SK-N-SH treated with all-trans-retinoic acid at 6 μM for 48 hours (cell line): ENCODE data around the gene MTMR3.
"Not testable (repeated sequence)": the region's sequence is repeated elsewhere in the genome, so short reads cannot be mapped to it uniquely, and the experiment has no call there.

Experiments
- ATAC-seq: fragments of 200-7000 bp; cut with Tn5 transposase; 3 replicates; pipeline ENCODE4 v1.9.1; 2020; ENCODE audit warnings: mild to moderate bottlenecking, moderate library complexity
- ARNTL ChIP-seq: fragments of 450-650 bp; formaldehyde crosslinking; IDR thresholded peaks from 2 replicates; pipeline ENCODE4 v1.5.0; 2020; ENCODE audit warnings: low read depth, mild to moderate bottlenecking, moderate library complexity, borderline replicate concordance
- BACH2 ChIP-seq: fragments of 250-450 bp; sonication (Bioruptor Pico); IDR thresholded peaks from 2 replicates; pipeline ENCODE4 v1.9.0; 2021; ENCODE audit warnings: mild to moderate bottlenecking, borderline replicate concordance
- CREB5 ChIP-seq: fragments of 250-450 bp; sonication (Bioruptor Pico); IDR thresholded peaks from 2 replicates; pipeline ENCODE4 v1.5.1; 2020; ENCODE audit warnings: low read depth, mild to moderate bottlenecking, moderate library complexity
- CSDC2 ChIP-seq: fragments of 250-450 bp; sonication (Bioruptor Pico); IDR thresholded peaks from 2 replicates; pipeline ENCODE4 v1.5.0; 2020; ENCODE audit warnings: mild to moderate bottlenecking, moderate library complexity
- ESRRG ChIP-seq: fragments of 250-450 bp; sonication (Bioruptor Pico); IDR thresholded peaks from 2 replicates; pipeline ENCODE4 v1.6.1; 2021; ENCODE audit warnings: mild to moderate bottlenecking
- GLIS3 ChIP-seq: fragments of 250-450 bp; sonication (Bioruptor Pico); IDR thresholded peaks from 2 replicates; pipeline ENCODE4 v1.5.0; 2020; ENCODE audit warnings: mild to moderate bottlenecking, moderate library complexity
- ISL1 ChIP-seq: fragments of 250-450 bp; sonication (Bioruptor Pico); IDR thresholded peaks from 2 replicates; pipeline ENCODE4 v2.1.2; 2022; ENCODE audit warnings: mild to moderate bottlenecking, moderate library complexity
- OSR1 ChIP-seq: fragments of 250-450 bp; sonication (Bioruptor Pico); IDR thresholded peaks from 2 replicates; pipeline ENCODE4 v1.8.0; 2022; ENCODE audit warnings: moderate library complexity, mild to moderate bottlenecking, inconsistent platforms
- PATZ1 ChIP-seq: fragments of 250-450 bp; sonication (Bioruptor Pico); IDR thresholded peaks from 2 replicates; pipeline ENCODE4 v1.8.0; 2020; ENCODE audit warnings: mild to moderate bottlenecking, moderate library complexity, borderline replicate concordance
- POU6F1 ChIP-seq: fragments of 250-450 bp; sonication (Bioruptor Pico); IDR thresholded peaks from 2 replicates; pipeline ENCODE4 v1.8.0; 2021; ENCODE audit warnings: low read depth, mild to moderate bottlenecking, moderate library complexity, borderline replicate concordance
- PPARA ChIP-seq: fragments of 250-450 bp; sonication (Bioruptor Pico); IDR thresholded peaks from 2 replicates; pipeline ENCODE4 v1.5.0; 2020; ENCODE audit warnings: mild to moderate bottlenecking, borderline replicate concordance
- RARB ChIP-seq: fragments of 250-450 bp; sonication (Bioruptor Pico); IDR thresholded peaks from 2 replicates; pipeline ENCODE4 v1.8.0; 2021; ENCODE audit warnings: mild to moderate bottlenecking, moderate library complexity
- SNAI2 ChIP-seq: fragments of 250-450 bp; sonication (Bioruptor Pico); IDR thresholded peaks from 2 replicates; pipeline ENCODE4 v1.5.0; 2020; ENCODE audit warnings: mild to moderate bottlenecking, moderate library complexity
- TCF4 ChIP-seq: fragments of 250-450 bp; sonication (Bioruptor Pico); IDR thresholded peaks from 2 replicates; pipeline ENCODE4 v1.8.0; 2021; ENCODE audit warnings: mild to moderate bottlenecking, moderate library complexity, borderline replicate concordance
- TOX ChIP-seq: fragments of 250-450 bp; sonication (Bioruptor Pico); IDR thresholded peaks from 2 replicates; pipeline ENCODE4 v1.8.0; 2021; ENCODE audit warnings: mild to moderate bottlenecking, moderate library complexity, borderline replicate concordance
- ZC3H10 ChIP-seq: fragments of 250-450 bp; sonication (Bioruptor Pico); IDR thresholded peaks from 2 replicates; pipeline ENCODE4 v1.5.1; 2021; ENCODE audit warnings: mild to moderate bottlenecking, moderate library complexity
- ZNF70 ChIP-seq: fragments of 450-650 bp; formaldehyde crosslinking; IDR thresholded peaks from 2 replicates; pipeline ENCODE4 v1.5.0; 2020; ENCODE audit warnings: mild to moderate bottlenecking, moderate library complexity
- ZNF8 ChIP-seq: fragments of 450-650 bp; formaldehyde crosslinking; IDR thresholded peaks from 2 replicates; pipeline ENCODE4 v1.5.0; 2020; ENCODE audit warnings: mild to moderate bottlenecking, moderate library complexity
- TF ChIP-seq, protein P1 (sequence below): fragments of 250-450 bp; sonication (Bioruptor Pico); IDR thresholded peaks from 2 replicates; pipeline ENCODE4 v1.5.1; 2021; ENCODE audit warnings: mild to moderate bottlenecking, moderate library complexity
- TF ChIP-seq, protein P2 (sequence below): fragments of 250-450 bp; sonication (Bioruptor Pico); IDR thresholded peaks from 2 replicates; pipeline ENCODE4 v1.5.0; 2020; ENCODE audit warnings: mild to moderate bottlenecking, moderate library complexity

The MTMR3 gene

DNA sequence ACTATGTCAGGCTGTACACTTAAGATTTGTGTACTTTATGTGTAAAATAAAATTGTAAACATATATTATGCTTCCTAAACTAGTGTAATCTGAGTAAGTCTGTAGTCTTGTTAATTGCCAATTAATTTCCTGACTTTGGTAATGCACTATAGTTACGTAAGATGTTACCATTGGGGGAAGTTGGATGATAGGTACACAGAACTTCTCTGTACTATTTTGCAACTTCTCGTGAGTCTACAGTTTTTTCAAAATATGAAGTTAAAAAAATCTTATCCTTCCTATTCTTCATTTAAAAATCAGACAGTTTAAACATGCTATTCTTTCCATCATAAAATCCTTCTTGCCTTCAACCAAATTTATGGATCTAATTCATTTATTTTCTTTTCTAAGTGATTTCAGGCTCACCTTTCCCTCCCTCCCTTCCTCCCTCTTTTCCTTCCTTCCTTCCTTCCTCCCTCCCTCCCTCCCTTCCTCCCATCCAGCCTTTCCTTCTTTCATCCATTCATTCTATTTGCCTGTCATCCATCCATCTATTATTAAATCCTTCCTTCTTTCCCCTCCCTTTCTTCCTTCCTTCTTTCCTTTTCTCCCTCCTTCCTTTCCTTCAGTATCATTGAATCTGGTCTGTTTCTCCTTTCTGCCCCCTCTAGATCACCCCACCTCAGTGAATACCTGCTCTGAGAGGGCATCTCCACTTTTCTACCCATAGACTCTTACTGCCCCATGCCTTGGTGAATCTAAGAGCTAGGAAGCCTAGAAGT, 22.8 kb upstream of the MTMR3 start:
- ATAC-seq, result no peak
- TF ChIP-seq TOX (CRISPR knock-in tag) (no peak), TCF4 (CRISPR knock-in tag) (no peak), BACH2 (CRISPR knock-in tag) (no peak), PPARA (CRISPR knock-in tag) (no peak)
- TF ChIP-seq, protein P1, sequence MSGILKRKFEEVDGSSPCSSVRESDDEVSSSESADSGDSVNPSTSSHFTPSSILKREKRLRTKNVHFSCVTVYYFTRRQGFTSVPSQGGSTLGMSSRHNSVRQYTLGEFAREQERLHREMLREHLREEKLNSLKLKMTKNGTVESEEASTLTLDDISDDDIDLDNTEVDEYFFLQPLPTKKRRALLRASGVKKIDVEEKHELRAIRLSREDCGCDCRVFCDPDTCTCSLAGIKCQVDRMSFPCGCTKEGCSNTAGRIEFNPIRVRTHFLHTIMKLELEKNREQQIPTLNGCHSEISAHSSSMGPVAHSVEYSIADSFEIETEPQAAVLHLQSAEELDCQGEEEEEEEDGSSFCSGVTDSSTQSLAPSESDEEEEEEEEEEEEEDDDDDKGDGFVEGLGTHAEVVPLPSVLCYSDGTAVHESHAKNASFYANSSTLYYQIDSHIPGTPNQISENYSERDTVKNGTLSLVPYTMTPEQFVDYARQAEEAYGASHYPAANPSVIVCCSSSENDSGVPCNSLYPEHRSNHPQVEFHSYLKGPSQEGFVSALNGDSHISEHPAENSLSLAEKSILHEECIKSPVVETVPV, result no peak

DNA sequence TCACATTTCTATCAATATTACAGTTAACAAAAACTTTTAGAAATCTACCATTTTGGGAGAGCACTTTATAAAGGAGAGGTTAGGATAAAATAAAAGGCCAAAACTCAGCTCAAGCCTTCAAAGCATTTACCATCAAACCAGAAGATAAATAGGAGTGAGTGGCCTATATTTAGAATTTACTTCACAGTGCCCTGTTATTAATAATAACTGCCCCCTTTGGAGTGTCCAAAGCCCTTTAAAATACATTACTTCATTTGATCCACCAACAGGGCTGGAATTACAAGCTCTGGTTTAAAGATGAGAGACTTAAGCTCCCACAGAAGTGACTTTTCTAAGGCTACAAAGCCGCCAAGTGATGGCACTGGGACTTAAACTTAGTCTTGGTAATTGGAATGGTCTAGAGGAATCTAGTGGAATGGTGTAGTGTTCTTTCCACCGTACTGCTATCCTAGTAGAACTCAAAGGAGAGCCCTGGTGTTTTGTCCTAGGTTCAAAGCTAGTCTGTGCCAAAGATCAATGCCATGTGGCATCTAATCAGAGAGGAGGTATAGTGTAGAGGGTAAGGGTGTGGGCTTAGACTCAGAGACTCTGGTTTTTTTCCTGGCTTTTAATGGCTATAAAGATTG, 21.2 kb upstream of the MTMR3 start:
- ATAC-seq, result no peak
- TF ChIP-seq GLIS3 (no peak), OSR1 (CRISPR knock-in tag) (no peak), PATZ1 (CRISPR knock-in tag) (no peak), ARNTL (CRISPR knock-in tag) (no peak), RARB (no peak), ZNF70 (CRISPR knock-in tag) (no peak), ESRRG (no peak), TCF4 (CRISPR knock-in tag) (no peak), CREB5 (CRISPR knock-in tag) (no peak), POU6F1 (CRISPR knock-in tag) (no peak)
- TF ChIP-seq, protein P1, result no peak
- TF ChIP-seq, all 23 proteins: peak for 0

DNA sequence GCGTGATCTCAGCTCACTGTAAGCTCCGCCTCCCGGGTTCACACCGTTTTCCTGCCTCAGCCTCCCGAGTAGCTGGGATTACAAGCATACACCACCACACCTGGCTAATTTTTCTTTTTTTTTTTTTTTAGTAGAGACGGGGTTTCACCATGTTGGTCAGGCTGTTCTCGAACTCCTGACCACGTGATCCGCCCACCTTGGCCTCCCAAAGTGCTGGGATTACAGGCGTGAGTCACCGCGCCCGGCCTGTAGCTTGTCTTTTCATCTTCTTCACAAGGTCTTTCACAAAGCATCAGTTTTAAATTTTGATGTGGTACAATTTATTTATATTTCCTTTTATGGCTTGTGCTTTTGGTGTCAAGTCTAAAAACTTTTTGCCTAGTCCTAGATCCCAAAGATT, 17.4 kb upstream of the MTMR3 start:
- ATAC-seq, result not testable (repeated sequence)

DNA sequence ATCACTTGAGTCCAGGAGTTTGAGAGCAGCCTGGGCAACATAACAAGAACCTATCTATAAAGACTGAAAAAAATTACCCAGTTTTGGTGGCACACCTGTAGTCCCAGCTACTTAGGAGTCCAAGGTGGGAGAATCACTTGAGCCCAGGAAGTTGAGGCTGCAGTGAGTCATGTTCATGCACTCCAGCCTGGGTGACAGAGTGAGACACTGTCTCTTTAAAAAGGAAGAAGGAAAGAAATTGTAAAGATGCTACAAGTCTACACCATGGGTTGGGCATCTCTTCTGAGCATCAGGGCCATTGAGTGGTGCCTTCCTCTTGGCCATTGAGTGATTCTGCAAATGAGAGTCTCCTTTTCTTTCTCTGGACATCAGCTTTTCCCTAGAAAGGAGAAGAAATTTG, 15.7 kb upstream of the MTMR3 start:
- ATAC-seq, result no peak
- TF ChIP-seq SNAI2 (CRISPR knock-in tag) (no peak), ZC3H10 (CRISPR knock-in tag) (no peak), ISL1 (CRISPR knock-in tag) (no peak), ZNF70 (CRISPR knock-in tag) (no peak), PPARA (CRISPR knock-in tag) (no peak), POU6F1 (CRISPR knock-in tag) (no peak), OSR1 (CRISPR knock-in tag) (no peak), TCF4 (CRISPR knock-in tag) (no peak), ZNF8 (CRISPR knock-in tag) (no peak), RARB (no peak), BACH2 (CRISPR knock-in tag) (no peak), CSDC2 (CRISPR knock-in tag) (no peak), CREB5 (CRISPR knock-in tag) (no peak)
- TF ChIP-seq, protein P2, sequence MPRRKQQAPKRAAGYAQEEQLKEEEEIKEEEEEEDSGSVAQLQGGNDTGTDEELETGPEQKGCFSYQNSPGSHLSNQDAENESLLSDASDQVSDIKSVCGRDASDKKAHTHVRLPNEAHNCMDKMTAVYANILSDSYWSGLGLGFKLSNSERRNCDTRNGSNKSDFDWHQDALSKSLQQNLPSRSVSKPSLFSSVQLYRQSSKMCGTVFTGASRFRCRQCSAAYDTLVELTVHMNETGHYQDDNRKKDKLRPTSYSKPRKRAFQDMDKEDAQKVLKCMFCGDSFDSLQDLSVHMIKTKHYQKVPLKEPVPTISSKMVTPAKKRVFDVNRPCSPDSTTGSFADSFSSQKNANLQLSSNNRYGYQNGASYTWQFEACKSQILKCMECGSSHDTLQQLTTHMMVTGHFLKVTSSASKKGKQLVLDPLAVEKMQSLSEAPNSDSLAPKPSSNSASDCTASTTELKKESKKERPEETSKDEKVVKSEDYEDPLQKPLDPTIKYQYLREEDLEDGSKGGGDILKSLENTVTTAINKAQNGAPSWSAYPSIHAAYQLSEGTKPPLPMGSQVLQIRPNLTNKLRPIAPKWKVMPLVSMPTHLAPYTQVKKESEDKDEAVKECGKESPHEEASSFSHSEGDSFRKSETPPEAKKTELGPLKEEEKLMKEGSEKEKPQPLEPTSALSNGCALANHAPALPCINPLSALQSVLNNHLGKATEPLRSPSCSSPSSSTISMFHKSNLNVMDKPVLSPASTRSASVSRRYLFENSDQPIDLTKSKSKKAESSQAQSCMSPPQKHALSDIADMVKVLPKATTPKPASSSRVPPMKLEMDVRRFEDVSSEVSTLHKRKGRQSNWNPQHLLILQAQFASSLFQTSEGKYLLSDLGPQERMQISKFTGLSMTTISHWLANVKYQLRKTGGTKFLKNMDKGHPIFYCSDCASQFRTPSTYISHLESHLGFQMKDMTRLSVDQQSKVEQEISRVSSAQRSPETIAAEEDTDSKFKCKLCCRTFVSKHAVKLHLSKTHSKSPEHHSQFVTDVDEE (CRISPR knock-in tag), result no peak
